ENCODE data around the gene MCM9. TPM values are rescaled to one million over a fixed set of nuclear protein-coding genes. Genes with fewer than 3 reads are reported as not detected.
A peak's percentile ranks its signal among the peaks of the same experiment; 100 is the strongest.

The MCM9 gene
- total RNA-seq, 2 donors from 2014 or later = 9.9 to 33.9 TPM

- DNase-seq (no peak), ATAC-seq (no peak)
- Histone ChIP-seq H3K9me3 (no peaks in the 10 kb centered on the region), H3K4me3 (no peak overlapping the region), H3K27me3 (no peaks in the 10 kb centered on the region), H3K4me1 (no peaks in the 10 kb centered on the region), H3K27ac (no peak overlapping the region), H3K36me3 (replicated peaks in 1 of 2; ENCODE audit: insufficient read depth in 1 of 2, low read depth in 2 of 2) (peaks cover 0 to 4% of the 10 kb centered on the region in 2 donors)
- intact Hi-C loops (cut with DNase I) = no loop called here
- no peak for TF ChIP-seq CTCF (IDR thresholded peaks at IDR 0.05)
- no peak for TF ChIP-seq POLR2A (IDR thresholded peaks at IDR 0.05)
- WGBS, 2 donors = 74 to 91% methylated on average over 2 of the region's 2 CpGs
These were observed 121.2 kb downstream of the MCM9 start for GRCh38 chr6:118813775-118814174.

GRCh38 chr6:118812970-118813369 is 122.0 kb downstream of the MCM9 start:
- Histone ChIP-seq H3K27ac (no peak overlapping the region), H3K27me3 (no peaks in the 10 kb centered on the region), H3K4me3 (no peak overlapping the region), H3K36me3 (replicated peaks in 1 of 2; ENCODE audit: insufficient read depth in 1 of 2, low read depth in 2 of 2) (peaks cover 0 to 4% of the 10 kb centered on the region in 2 donors), H3K4me1 (no peaks in the 10 kb centered on the region), H3K9me3 (no peaks in the 10 kb centered on the region)
- WGBS, 2 donors = 95 to 96% methylated on average over 1 of the region's 1 CpG
- intact Hi-C loops (cut with DNase I) = no loop called here
- ATAC-seq = no peak
- DNase-seq = no peak
- TF ChIP-seq POLR2A (IDR thresholded peaks at IDR 0.05) (no peak), CTCF (IDR thresholded peaks at IDR 0.05) (no peak)

GRCh38 chr6:118810420-118811027 is 124.4 kb downstream of the MCM9 start:
- WGBS, 2 donors = 68 to 88% methylated on average over 4 of the region's 4 CpGs
- no peak for TF ChIP-seq CTCF (IDR thresholded peaks at IDR 0.05)
- TF ChIP-seq POLR2A (IDR thresholded peaks at IDR 0.05) = no peak
- H3K27me3 ChIP-seq = no peaks in the 10 kb centered on the region
- H3K4me3 ChIP-seq = no peak overlapping the region
- ATAC-seq (peak; percentile 21), DNase-seq (peak in 2 of 4 donors; percentile 17 to 36)
- no peaks in the 10 kb centered on the region for H3K9me3 ChIP-seq
- H3K4me1 ChIP-seq = no peaks in the 10 kb centered on the region
- H3K36me3 ChIP-seq (replicated peaks in 1 of 2; ENCODE audit: insufficient read depth in 1 of 2, low read depth in 2 of 2) = peaks cover 0 to 4% of the 10 kb centered on the region in 2 donors
- intact Hi-C loops (cut with DNase I) = no loop called here
- H3K27ac ChIP-seq = no peak overlapping the region

GRCh38 chr6:118808793-118809638 is 125.9 kb downstream of the MCM9 start:
- Histone ChIP-seq H3K36me3 (replicated peaks in 1 of 2; ENCODE audit: insufficient read depth in 1 of 2, low read depth in 2 of 2) (no peaks in the 10 kb centered on the region), H3K4me3 (no peak overlapping the region), H3K9me3 (no peaks in the 10 kb centered on the region), H3K27ac (no peak overlapping the region), H3K27me3 (no peaks in the 10 kb centered on the region), H3K4me1 (no peaks in the 10 kb centered on the region)
- WGBS, 2 donors = 64 to 76% methylated on average over 5 of the region's 5 CpGs
- peak in 1 of 4 donors; percentile 10 for DNase-seq
- TF ChIP-seq POLR2A (IDR thresholded peaks at IDR 0.05) = no peak
- ATAC-seq = no peak
- intact Hi-C loops (cut with DNase I) = no loop called here

- intact Hi-C loops (cut with DNase I) = no loop called here
- TF ChIP-seq CTCF (IDR thresholded peaks at IDR 0.05) = no peak
- no peak for TF ChIP-seq POLR2A (IDR thresholded peaks at IDR 0.05)
- H3K36me3 ChIP-seq (replicated peaks in 1 of 2; ENCODE audit: insufficient read depth in 1 of 2, low read depth in 2 of 2) = no peaks in the 10 kb centered on the region
- H3K4me1 ChIP-seq = peaks cover 8% of the 10 kb centered on the region
- H3K9me3 ChIP-seq = no peaks in the 10 kb centered on the region
- ATAC-seq (no peak), DNase-seq (no peak)
- WGBS, 2 donors = 92 to 96% methylated on average over 4 of the region's 4 CpGs
- no peak overlapping the region for H3K27ac ChIP-seq
- no peaks in the 10 kb centered on the region for H3K27me3 ChIP-seq
- H3K4me3 ChIP-seq = no peak overlapping the region
These were observed 130.9 kb downstream of the MCM9 start for GRCh38 chr6:118804091-118804490.

All from body of pancreas (tissue), 4 donors.